IMR-90 (cell line): ENCODE data around the gene DEK. TPM values are rescaled to one million over a fixed set of nuclear protein-coding genes. Genes with fewer than 3 reads are reported as not detected.
A peak's percentile ranks its signal among the peaks of the same experiment; 100 is the strongest.

Experiments used
- ATAC-seq: fragments of 200-7000 bp; cut with Tn5 transposase; 2 replicates; pipeline ENCODE4 v1.9.1; 2020; ENCODE audit warnings: low read depth, mild to moderate bottlenecking, moderate library complexity
- BruUV-seq: library from RNA; stranded (reverse); fragments of 400-500 nt; replicated peaks from 2 replicates; lab custom pipeline; 2021; lab: Mats Ljungman, UMichigan
- CTCF ChIA-PET: fragments of 300-600 bp; formaldehyde crosslinking; extraction: SDS; loops from one replicate; lab custom pipeline; 2021; ENCODE audit warnings: antibody characterized with exemption; lab: Yijun Ruan, JAX
- POLR2A ChIA-PET: fragments of 300-600 bp; sonication (Branson Sonifier 250); formaldehyde crosslinking; loops from one replicate; lab custom pipeline; 2022; ENCODE audit warnings: antibody characterized with exemption; ENCODE audit not compliant: unreplicated experiment; lab: Charles Lee
- DNase-seq: peaks from one replicate; pipeline ENCODE4 v3.0.0; 2013
- H2AFZ ChIP-seq: replicated peaks from 2 replicates; pipeline ENCODE3; 2013; ENCODE audit warnings: low read length, mild to moderate bottlenecking; ENCODE audit not compliant: poor library complexity
- H2AK5ac ChIP-seq: 2 replicates; pipeline ENCODE4 v1.6.1; 2013; ENCODE audit warnings: low read depth, low read length, inconsistent platforms
- H2AK9ac ChIP-seq: replicated peaks from 2 replicates; pipeline ENCODE3; 2013; ENCODE audit warnings: mild to moderate bottlenecking, low read depth, low read length, moderate library complexity; ENCODE audit not compliant: poor library complexity
- H2BK120ac ChIP-seq: 2 replicates; pipeline ENCODE4 v1.6.1; 2013; ENCODE audit warnings: low read depth, low read length, inconsistent platforms
- H2BK15ac ChIP-seq: 3 replicates; pipeline ENCODE4 v1.6.1; 2013; ENCODE audit warnings: low read depth, low read length, inconsistent platforms
- H2BK20ac ChIP-seq: 2 replicates; pipeline ENCODE4 v1.6.1; 2013; ENCODE audit warnings: low read depth, mild to moderate bottlenecking, inconsistent platforms, low read length, moderate library complexity
- H2BK5ac ChIP-seq: 2 replicates; pipeline ENCODE4 v1.6.1; 2013; ENCODE audit warnings: mild to moderate bottlenecking, low read depth, low read length, inconsistent platforms; ENCODE audit not compliant: poor library complexity, severe bottlenecking
- H3K14ac ChIP-seq: replicated peaks from 2 replicates; pipeline ENCODE4 v1.6.1; 2013; ENCODE audit warnings: low read depth, low read length, inconsistent platforms
- H3K18ac ChIP-seq: 2 replicates; pipeline ENCODE4 v1.6.1; 2013; ENCODE audit warnings: low read depth, low read length, control low read depth
- H3K23ac ChIP-seq: 2 replicates; pipeline ENCODE4 v1.6.1; 2013; ENCODE audit warnings: low read depth, low read length, inconsistent platforms
- H3K27ac ChIP-seq: 2 replicates; pipeline ENCODE4 v1.5.1; 2013; ENCODE audit warnings: mild to moderate bottlenecking, control low read depth, low read length; ENCODE audit not compliant: insufficient read depth
- H3K27me3 ChIP-seq: 2 replicates; pipeline ENCODE4 v1.6.1; 2013; ENCODE audit warnings: low read length; ENCODE audit not compliant: control insufficient read depth, insufficient read depth
- H3K36me3 ChIP-seq: 2 replicates; pipeline ENCODE4 v1.6.1; 2013; ENCODE audit warnings: low read length, mixed read lengths; ENCODE audit not compliant: control insufficient read depth, insufficient read depth
- H3K4ac ChIP-seq: 2 replicates; pipeline ENCODE4 v1.6.1; 2013; ENCODE audit warnings: low read depth, low read length, inconsistent platforms
- H3K4me1 ChIP-seq: 2 replicates; pipeline ENCODE4 v1.6.1; 2013; ENCODE audit warnings: low read length, mixed read lengths; ENCODE audit not compliant: control insufficient read depth, insufficient read depth
- H3K4me2 ChIP-seq: 2 replicates; pipeline ENCODE4 v1.6.1; 2013; ENCODE audit warnings: low read depth, mild to moderate bottlenecking, control low read depth, low read length, moderate library complexity
- H3K4me3 ChIP-seq: 2 replicates; pipeline ENCODE4 v1.5.1; 2013; ENCODE audit warnings: low read depth, mild to moderate bottlenecking, control low read depth, low read length, moderate library complexity; ENCODE audit not compliant: insufficient read depth
- H3K56ac ChIP-seq: 2 replicates; pipeline ENCODE4 v1.6.1; 2013; ENCODE audit warnings: low read length, inconsistent platforms; ENCODE audit not compliant: insufficient read depth; ENCODE audit errors: extremely low read depth
- H3K79me1 ChIP-seq, 2 experiments: 2 replicates each; pipeline ENCODE4 v1.6.1; 2013; ENCODE audit warnings: low read length in 2 of 2, inconsistent platforms in 1 of 2, low read depth in 1 of 2
- H3K9ac ChIP-seq: 2 replicates; pipeline ENCODE4 v1.6.1; 2013; ENCODE audit warnings: low read depth, low read length, control low read depth
- H3K9me1 ChIP-seq: 2 replicates; pipeline ENCODE4 v1.6.1; 2013; ENCODE audit warnings: low read length, inconsistent platforms; ENCODE audit not compliant: insufficient read depth
- H3K9me3 ChIP-seq: 2 replicates; pipeline ENCODE4 v1.6.1; 2013; ENCODE audit warnings: low read length; ENCODE audit not compliant: control insufficient read depth, insufficient read depth
- H4K20me1 ChIP-seq: 2 replicates; pipeline ENCODE4 v1.6.1; 2013; ENCODE audit warnings: low read length, inconsistent platforms; ENCODE audit not compliant: insufficient read depth
- H4K5ac ChIP-seq: 2 replicates; pipeline ENCODE4 v1.6.1; 2013; ENCODE audit warnings: mild to moderate bottlenecking, low read depth, low read length, control low read depth
- H4K8ac ChIP-seq, 2 experiments: 2 replicates each; pipeline ENCODE4 v1.6.1; 2013; ENCODE audit warnings: low read depth in 2 of 2, low read length in 2 of 2, control low read depth in 1 of 2, inconsistent platforms in 1 of 2
- H4K91ac ChIP-seq: 2 replicates; pipeline ENCODE4 v1.6.1; 2013; ENCODE audit warnings: low read depth, low read length, inconsistent platforms; ENCODE audit not compliant: insufficient read depth
- CEBPB ChIP-seq: IDR thresholded peaks from 2 replicates; pipeline ENCODE4 v1.6.1; 2012; ENCODE audit warnings: low read depth, low read length, improper control_type of control experiment
- CHD1 ChIP-seq: IDR thresholded peaks from 2 replicates; pipeline ENCODE4 v1.6.1; 2012; ENCODE audit warnings: low read depth, low read length, improper control_type of control experiment
- FOS ChIP-seq: fragments of 150-350 bp; IDR thresholded peaks from 2 replicates; pipeline ENCODE4 v1.6.1; 2016; ENCODE audit warnings: low read depth, low read length
- MAFK ChIP-seq: IDR thresholded peaks from 2 replicates; pipeline ENCODE4 v1.6.1; 2012; ENCODE audit warnings: low read depth, low read length, improper control_type of control experiment
- MXI1 ChIP-seq: IDR thresholded peaks from 2 replicates; pipeline ENCODE4 v1.6.1; 2012; ENCODE audit warnings: low read depth, mild to moderate bottlenecking, low read length, moderate library complexity, borderline replicate concordance
- POLR2A ChIP-seq: IDR thresholded peaks from 2 replicates; pipeline ENCODE4 v1.6.1; 2012; ENCODE audit warnings: mild to moderate bottlenecking, low read depth, low read length
- WGBS, 2 experiments: methylation state at CpG; one replicate each; pipeline versions ENCODE4 v1.1.5 to v1.1.7; 2013; ENCODE audit warnings: missing lambda C conversion rate in 2 of 2; ENCODE audit not compliant: insufficient read length in 1 of 2; ENCODE audit errors: extremely low coverage in 2 of 2; 5-methylcytosine and 5-hydroxymethylcytosine counted together
- dilution Hi-C: fragments of 300-500 bp; cut with HindIII; formaldehyde crosslinking; loops from one replicate; pipeline ENCODE4 v1.14.3; 2018; ENCODE audit warnings: low sequenced_read_pairs; ENCODE audit not compliant: unreplicated experiment
- in situ Hi-C: fragments of 300-500 bp; cut with MboI; formaldehyde crosslinking; loops from 3 replicates; pipeline ENCODE4 v1.14.3; 2019; ENCODE audit warnings: low sequenced_read_pairs, inconsistent platforms, mixed read lengths
- intact Hi-C: fragments of 100-400 bp; cut with micrococcal nuclease; formaldehyde crosslinking; loops from 2 replicates; pipeline ENCODE4 v1.10.0; 2022
- polyA plus RNA-seq, 3 experiments: library from polyadenylated mRNA; depleted of rRNA; stranded (reverse); fragments of >200 nt; gene quantifications; 2 replicates each; pipeline ENCODE4 v1.2.3, GENCODE V29; 2012; ENCODE audit warnings: low replicate concordance in 1 of 3
- total RNA-seq: library from RNA; depleted of rRNA; stranded (reverse); fragments of >200 nt; gene quantifications from 2 replicates; pipeline ENCODE4 v1.2.3, GENCODE V29; 2012
- TF ChIP-seq, protein P1 (sequence below): conservative IDR thresholded peaks from 2 replicates; pipeline ENCODE4 v1.5.1; 2012; ENCODE audit warnings: mild to moderate bottlenecking, low read depth, low read length, improper control_type of control experiment
- TF ChIP-seq, protein P2 (sequence below): fragments of 150-350 bp; IDR thresholded peaks from 2 replicates; pipeline ENCODE4 v1.6.1; 2017; ENCODE audit warnings: mild to moderate bottlenecking, antibody characterized with exemption, low read length, low read depth

The DEK gene
- total and polyA plus RNA-seq, 2 of the 4 experiments (the other 2 are of a cell fraction), result 33.5 to 37.1 TPM

DNA sequence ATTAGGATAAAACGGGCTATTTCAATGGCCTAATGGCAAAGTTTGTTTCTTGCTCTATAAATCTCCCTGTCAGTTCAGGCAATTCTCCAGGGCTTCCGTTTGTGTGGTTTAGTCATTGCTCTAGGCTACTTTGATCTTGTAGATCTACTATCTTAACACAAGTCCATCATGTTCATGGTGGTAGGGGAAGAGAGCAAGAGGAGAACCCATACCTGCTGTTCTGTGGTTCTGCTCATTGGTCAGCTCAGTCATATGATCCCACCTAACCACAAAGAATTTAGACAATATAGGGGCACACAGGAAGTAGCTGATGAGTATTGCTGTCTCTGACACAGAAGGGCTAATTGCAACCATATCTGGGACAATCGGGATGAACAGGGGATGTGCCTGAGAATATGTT, 4.9 kb upstream of the DEK start:
- intact Hi-C loops, result loop anchor here (10.0 kb wide), 1 partner anchor 284 kb away; the partner anchor contains the start of gene KIF13A
- Histone ChIP-seq H3K27ac (no peak overlapping the region), H3K18ac (no peak overlapping the region), H3K79me1 (peaks cover 0 to 6% of the 10 kb centered on the region in 2 experiments; a peak in 1 of 4 replicates), H4K5ac (no peak overlapping the region), H4K8ac (no peak overlapping the region), H3K4me1 (0 out of 2 replicates have a peak, but pooled peaks cover 2% of the 10 kb centered on the region), H3K4ac (no peak overlapping the region), H4K91ac (no peak overlapping the region), H2BK120ac (no peak overlapping the region), H3K4me2 (no peak overlapping the region), H3K14ac (no peak overlapping the region), H2BK5ac (no peak overlapping the region), H3K56ac (no peak overlapping the region), H3K4me3 (no peak overlapping the region), H3K27me3 (no peaks in the 10 kb centered on the region; the same call in 1 of the 2 replicates), H4K20me1 (no peaks in the 10 kb centered on the region), H2BK15ac (no peak overlapping the region), H3K9me1 (no peaks in the 10 kb centered on the region), H2BK20ac (no peak overlapping the region), H2AK5ac (no peak overlapping the region), H3K9ac (no peak overlapping the region), H3K9me3 (no peaks in the 10 kb centered on the region; the same call in 1 of the 2 replicates), H2AK9ac (no peak overlapping the region), H3K23ac (no peak overlapping the region), H3K36me3 (no peaks in the 10 kb centered on the region), H2AFZ (no peak overlapping the region)
- TF ChIP-seq, protein P1, sequence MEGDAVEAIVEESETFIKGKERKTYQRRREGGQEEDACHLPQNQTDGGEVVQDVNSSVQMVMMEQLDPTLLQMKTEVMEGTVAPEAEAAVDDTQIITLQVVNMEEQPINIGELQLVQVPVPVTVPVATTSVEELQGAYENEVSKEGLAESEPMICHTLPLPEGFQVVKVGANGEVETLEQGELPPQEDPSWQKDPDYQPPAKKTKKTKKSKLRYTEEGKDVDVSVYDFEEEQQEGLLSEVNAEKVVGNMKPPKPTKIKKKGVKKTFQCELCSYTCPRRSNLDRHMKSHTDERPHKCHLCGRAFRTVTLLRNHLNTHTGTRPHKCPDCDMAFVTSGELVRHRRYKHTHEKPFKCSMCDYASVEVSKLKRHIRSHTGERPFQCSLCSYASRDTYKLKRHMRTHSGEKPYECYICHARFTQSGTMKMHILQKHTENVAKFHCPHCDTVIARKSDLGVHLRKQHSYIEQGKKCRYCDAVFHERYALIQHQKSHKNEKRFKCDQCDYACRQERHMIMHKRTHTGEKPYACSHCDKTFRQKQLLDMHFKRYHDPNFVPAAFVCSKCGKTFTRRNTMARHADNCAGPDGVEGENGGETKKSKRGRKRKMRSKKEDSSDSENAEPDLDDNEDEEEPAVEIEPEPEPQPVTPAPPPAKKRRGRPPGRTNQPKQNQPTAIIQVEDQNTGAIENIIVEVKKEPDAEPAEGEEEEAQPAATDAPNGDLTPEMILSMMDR, result no peak
- TF ChIP-seq, protein P2, sequence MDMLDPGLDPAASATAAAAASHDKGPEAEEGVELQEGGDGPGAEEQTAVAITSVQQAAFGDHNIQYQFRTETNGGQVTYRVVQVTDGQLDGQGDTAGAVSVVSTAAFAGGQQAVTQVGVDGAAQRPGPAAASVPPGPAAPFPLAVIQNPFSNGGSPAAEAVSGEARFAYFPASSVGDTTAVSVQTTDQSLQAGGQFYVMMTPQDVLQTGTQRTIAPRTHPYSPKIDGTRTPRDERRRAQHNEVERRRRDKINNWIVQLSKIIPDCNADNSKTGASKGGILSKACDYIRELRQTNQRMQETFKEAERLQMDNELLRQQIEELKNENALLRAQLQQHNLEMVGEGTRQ, result peak; percentile 62
- no peak for TF ChIP-seq FOS
- TF ChIP-seq CEBPB, result no peak
- no peak for TF ChIP-seq POLR2A
- no peak for TF ChIP-seq MXI1
- no peak for TF ChIP-seq MAFK
- TF ChIP-seq CHD1, result no peak
- WGBS, 2 experiments, result no CpG with 5 or more reads among the region's 3 CpGs
- in situ Hi-C loops, result no loop called here
- no TSS peak for BruUV-seq
- ChIA-PET POLR2A (no interaction called here), CTCF (no interaction called here)
- ATAC-seq, result no peak
- peak; percentile 32 for DNase-seq
- dilution Hi-C loops, result no loop called here
